ENCODE results near the gene PDZRN4. TPM values are rescaled to one million over a fixed set of nuclear protein-coding genes. Genes with fewer than 3 reads are reported as not detected.

The PDZRN4 gene
- polyA plus RNA-seq, 3 donors: not detected

GRCh38 chr12:41234692-41235091 is 46.6 kb downstream of the PDZRN4 start:
- Histone ChIP-seq H3K4me2 (replicated peaks; ENCODE audit: extremely low read depth, low read length, poor library complexity, severe bottlenecking) (no peak overlapping the region), H3K79me2 (ENCODE audit: insufficient read depth, low read length) (no peaks in the 10 kb centered on the region), H3K9me3 (replicated peaks in 1 of 2; ENCODE audit: control insufficient read depth in 1 of 2, insufficient read depth in 1 of 2, low read length in 2 of 2) (no peaks in the 10 kb centered on the region), H3K4me3 (replicated peaks in 1 of 3; ENCODE audit: low read depth in 2 of 3, low read length in 3 of 3) (no peak overlapping the region), H3K4me1 (ENCODE audit: control insufficient read depth in 1 of 2, insufficient read depth in 2 of 2, low read length in 2 of 2) (no peaks in the 10 kb centered on the region), H4K20me1 (ENCODE audit: insufficient read depth, low read length) (no peaks in the 10 kb centered on the region), H3K27ac (ENCODE audit: low read depth in 1 of 2, low read length in 2 of 2) (no peak overlapping the region), H3K36me3 (replicated peaks in 1 of 2; ENCODE audit: control insufficient read depth in 1 of 2, insufficient read depth in 2 of 2, low read length in 2 of 2) (no peaks in the 10 kb centered on the region), H2AFZ (ENCODE audit: insufficient read depth, low read depth, low read length, poor library complexity, severe bottlenecking) (no peak overlapping the region), H3K9ac (ENCODE audit: insufficient read depth, low read length, poor library complexity, severe bottlenecking) (no peak overlapping the region), H3K27me3 (ENCODE audit: control insufficient read depth in 2 of 2, insufficient read depth in 2 of 2, low read length in 2 of 2) (no peaks in the 10 kb centered on the region)
- Mint-ChIP-seq H3K9me3 (peaks cover 0 to 3% (median 0%) of the 10 kb centered on the region in 7 donors), H3K4me3 (no peak overlapping the region), H3K4me1 (no peaks in the 10 kb centered on the region), H3K27ac (no peak overlapping the region), H3K36me3 (no peaks in the 10 kb centered on the region), H3K27me3 (ENCODE audit: low read depth in 3 of 3) (no peaks in the 10 kb centered on the region)
- TF ChIP-seq CTCF (IDR thresholded peaks at IDR 0.05): no peak
- intact Hi-C loops (cut with micrococcal nuclease): no loop called here
- 90% methylated on average over 3 of the region's 4 CpGs for WGBS (ENCODE audit: insufficient coverage)
- DNase-seq: no peak

GRCh38 chr12:41242603-41243002 is 54.5 kb downstream of the PDZRN4 start:
- intact Hi-C loops (cut with micrococcal nuclease): no loop called here
- Histone ChIP-seq H4K20me1 (ENCODE audit: insufficient read depth, low read length) (no peaks in the 10 kb centered on the region), H3K27me3 (ENCODE audit: control insufficient read depth in 2 of 2, insufficient read depth in 2 of 2, low read length in 2 of 2) (no peaks in the 10 kb centered on the region), H3K27ac (ENCODE audit: low read depth in 1 of 2, low read length in 2 of 2) (no peak overlapping the region), H3K9ac (ENCODE audit: insufficient read depth, low read length, poor library complexity, severe bottlenecking) (no peak overlapping the region), H3K4me3 (replicated peaks in 1 of 3; ENCODE audit: low read depth in 2 of 3, low read length in 3 of 3) (no peak overlapping the region), H3K4me1 (ENCODE audit: control insufficient read depth in 1 of 2, insufficient read depth in 2 of 2, low read length in 2 of 2) (no peaks in the 10 kb centered on the region), H3K79me2 (ENCODE audit: insufficient read depth, low read length) (no peaks in the 10 kb centered on the region), H3K9me3 (replicated peaks in 1 of 2; ENCODE audit: control insufficient read depth in 1 of 2, insufficient read depth in 1 of 2, low read length in 2 of 2) (no peaks in the 10 kb centered on the region), H3K36me3 (replicated peaks in 1 of 2; ENCODE audit: control insufficient read depth in 1 of 2, insufficient read depth in 2 of 2, low read length in 2 of 2) (no peaks in the 10 kb centered on the region), H3K4me2 (replicated peaks; ENCODE audit: extremely low read depth, low read length, poor library complexity, severe bottlenecking) (no peak overlapping the region), H2AFZ (ENCODE audit: insufficient read depth, low read depth, low read length, poor library complexity, severe bottlenecking) (no peak overlapping the region)
- no peaks in the 10 kb centered on the region for H3K4me1 Mint-ChIP-seq
- peaks cover 0 to 3% (median 2%) of the 10 kb centered on the region in 7 donors for H3K9me3 Mint-ChIP-seq
- no peak for TF ChIP-seq CTCF (IDR thresholded peaks at IDR 0.05)
- DNase-seq: no peak
- H3K4me3 Mint-ChIP-seq: no peak overlapping the region
- peaks cover 0 to 1% (median 0%) of the 10 kb centered on the region in 3 donors for H3K27me3 Mint-ChIP-seq (ENCODE audit: low read depth in 3 of 3)
- WGBS (ENCODE audit: insufficient coverage): no CpG with 5 or more reads among the region's 2 CpGs
- H3K36me3 Mint-ChIP-seq: no peaks in the 10 kb centered on the region
- H3K27ac Mint-ChIP-seq: no peak overlapping the region

All from CD14-positive monocyte (primary cell).